ENCODE measurements around the gene SEMA3E.
"Not testable (repeated sequence)": the region's sequence is repeated elsewhere in the genome, so short reads cannot be mapped to it uniquely, and the experiment has no call there.

The SEMA3E gene

DNA sequence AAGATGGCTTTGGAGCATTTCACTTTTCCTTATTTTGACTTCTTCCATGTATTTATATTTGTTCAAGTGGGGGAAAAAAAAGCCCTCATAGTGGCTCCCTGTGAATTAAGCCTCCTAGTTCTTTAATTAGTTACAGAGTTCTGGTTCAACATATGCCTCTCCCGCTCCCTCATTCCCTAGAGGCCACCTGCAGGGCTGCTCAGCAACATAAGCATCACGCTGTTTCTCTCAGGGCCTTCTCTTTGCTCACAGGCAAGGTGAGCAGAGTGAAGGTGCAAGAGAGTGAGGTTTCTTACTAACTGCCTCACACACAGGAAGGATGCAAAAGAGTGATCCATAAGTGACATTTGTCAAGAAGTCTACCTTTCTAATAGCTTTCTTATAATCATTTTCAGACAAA, 196.7 kb downstream of the SEMA3E start:
- DNase-seq (ENCODE audit: low spot score) = no peak

DNA sequence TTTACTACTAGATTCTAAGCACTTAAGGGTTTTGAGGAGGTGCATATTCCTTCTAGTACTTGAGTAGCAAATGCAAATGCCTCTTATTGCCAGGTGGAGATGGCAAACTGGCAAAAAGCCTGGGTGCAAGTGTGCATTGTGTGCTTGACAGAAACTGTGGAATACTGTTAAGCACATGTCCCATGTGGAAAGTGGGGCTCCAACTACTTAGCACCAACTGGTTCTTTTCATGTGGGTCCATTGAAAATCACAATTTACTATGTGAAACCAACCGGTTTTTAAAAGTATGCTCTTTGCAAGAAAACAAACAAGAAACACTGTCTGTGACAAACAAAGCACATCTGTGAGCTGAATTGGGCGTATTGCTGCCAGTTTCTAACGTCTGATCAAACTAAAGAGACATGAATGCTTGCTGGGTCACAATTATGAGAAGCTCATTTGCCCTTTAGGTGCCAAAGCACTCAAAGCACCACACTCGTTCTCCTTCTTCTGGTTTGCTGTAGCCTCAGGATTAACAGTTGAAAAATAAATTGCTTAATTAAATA, 197.4 kb downstream of the SEMA3E start:
- DNase-seq (ENCODE audit: low spot score) = no peak

GRCh38 chr7:83449781-83450180, 199.2 kb downstream of the SEMA3E start:
- no peak for DNase-seq (ENCODE audit: low spot score)

GRCh38 chr7:83447681-83448080, 201.3 kb downstream of the SEMA3E start:
- DNase-seq (ENCODE audit: low spot score) = no peak

DNA sequence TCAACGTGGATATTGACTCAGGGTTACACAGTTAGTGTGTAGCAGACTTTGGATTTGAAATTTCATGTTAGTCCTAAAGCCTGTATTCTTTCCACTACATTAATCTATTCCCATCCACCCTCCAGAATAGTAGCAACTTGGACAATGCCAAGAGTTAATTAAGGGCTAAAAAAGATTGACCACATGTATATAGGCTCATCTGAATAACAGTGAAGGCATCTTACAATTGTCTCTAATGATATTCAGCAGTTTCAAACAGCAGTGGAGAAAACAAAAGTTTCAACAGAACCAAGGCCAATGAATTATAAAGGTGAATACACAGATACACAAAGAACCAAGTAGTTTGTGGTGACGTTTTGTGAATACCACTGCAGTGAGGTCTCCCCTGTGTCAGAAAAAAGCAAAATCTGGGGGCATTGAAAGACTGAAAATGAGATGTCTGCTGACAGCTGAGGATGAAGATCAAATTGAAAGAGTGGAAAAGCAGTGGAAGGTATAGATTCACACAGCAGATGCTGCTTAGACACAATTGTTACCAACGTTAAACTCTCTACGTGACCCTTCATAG, 202.8 kb downstream of the SEMA3E start:
- no peak for DNase-seq (ENCODE audit: low spot score)

GRCh38 chr7:83442911-83443310, 206.0 kb downstream of the SEMA3E start:
- no peak for DNase-seq (ENCODE audit: low spot score)

GRCh38 chr7:83439026-83439425, 209.9 kb downstream of the SEMA3E start:
- no peak for DNase-seq (ENCODE audit: low spot score)

DNA sequence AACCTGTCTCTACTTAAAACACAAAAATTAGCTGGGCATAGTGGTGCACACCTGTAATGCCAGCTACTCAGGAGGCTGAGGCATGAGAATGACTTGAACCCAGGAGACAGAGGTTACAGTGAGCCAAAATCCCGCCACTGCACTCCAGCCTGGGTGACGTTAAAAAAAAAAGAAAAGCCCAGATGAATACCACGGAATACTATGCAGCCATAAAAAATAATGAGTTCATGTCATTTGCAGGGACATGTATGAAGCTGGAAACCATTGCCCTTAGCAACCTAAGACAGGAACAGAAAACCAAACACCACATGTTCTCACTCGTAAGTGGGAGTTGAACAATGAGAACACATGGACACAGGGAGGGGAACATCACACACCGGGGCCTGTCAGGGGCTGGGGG, 218.7 kb downstream of the SEMA3E start:
- DNase-seq (ENCODE audit: low spot score) = not testable (repeated sequence)

- DNase-seq (ENCODE audit: low spot score) = no peak
Observed at GRCh38 chr7:83429493-83429892, 219.4 kb downstream of the SEMA3E start.

- DNase-seq (ENCODE audit: low spot score) = peak; percentile 22
Observed at GRCh38 chr7:83427884-83428283, 221.1 kb downstream of the SEMA3E start.

GRCh38 chr7:83426325-83426724, 222.6 kb downstream of the SEMA3E start:
- no peak for DNase-seq (ENCODE audit: low spot score)

DNA sequence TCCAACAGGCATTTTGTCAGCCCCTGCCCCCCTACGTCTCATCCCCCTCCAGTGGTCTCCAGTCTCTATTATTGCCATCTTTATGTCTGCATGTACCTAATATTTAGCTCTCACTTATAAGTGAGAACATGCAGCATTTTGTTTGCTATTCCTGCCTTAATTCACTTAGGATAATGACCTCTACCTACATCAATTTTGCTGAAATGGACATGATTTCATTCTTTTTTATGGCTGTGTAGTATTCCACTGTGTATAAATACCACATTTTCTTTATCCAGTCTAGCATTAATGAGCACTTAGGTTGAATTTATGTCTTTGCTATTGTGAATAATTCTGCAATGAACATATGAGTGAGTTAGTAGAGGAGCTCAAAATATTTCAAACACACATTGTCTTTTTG, 229.9 kb downstream of the SEMA3E start:
- no peak for DNase-seq (ENCODE audit: low spot score)

GRCh38 chr7:83415840-83416239, 233.1 kb downstream of the SEMA3E start:
- no peak for DNase-seq (ENCODE audit: low spot score)

GRCh38 chr7:83414947-83415346, 234.0 kb downstream of the SEMA3E start:
- no peak for DNase-seq (ENCODE audit: low spot score)

GRCh38 chr7:83413831-83414230, 235.1 kb downstream of the SEMA3E start:
- no peak for DNase-seq (ENCODE audit: low spot score)

GRCh38 chr7:83413424-83413823, 235.5 kb downstream of the SEMA3E start:
- no peak for DNase-seq (ENCODE audit: low spot score)

GRCh38 chr7:83410989-83411591, 237.8 kb downstream of the SEMA3E start:
- DNase-seq (ENCODE audit: low spot score) = peak; percentile 66

DNA sequence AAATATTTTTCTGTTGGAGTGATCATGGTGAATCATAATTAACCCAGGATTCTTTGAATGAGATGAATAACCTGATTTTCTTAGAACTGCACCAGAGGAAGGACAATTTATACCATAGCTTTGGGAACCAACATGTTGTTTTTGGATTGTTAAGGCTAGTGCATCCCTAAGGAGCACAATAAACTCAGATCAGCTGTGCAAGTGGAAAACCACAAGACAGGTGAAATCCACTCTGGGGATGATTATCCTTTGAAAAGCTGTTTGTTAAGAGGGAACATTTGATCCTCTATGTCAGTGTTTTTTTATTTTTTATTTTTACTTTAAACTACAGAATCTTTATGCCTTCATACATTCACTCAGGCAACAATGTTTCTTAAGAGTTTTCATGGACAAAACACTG, 254.2 kb downstream of the SEMA3E start:
- DNase-seq (ENCODE audit: low spot score) = no peak

GRCh38 chr7:83388436-83388835, 260.5 kb downstream of the SEMA3E start:
- DNase-seq (ENCODE audit: low spot score) = no peak

DNA sequence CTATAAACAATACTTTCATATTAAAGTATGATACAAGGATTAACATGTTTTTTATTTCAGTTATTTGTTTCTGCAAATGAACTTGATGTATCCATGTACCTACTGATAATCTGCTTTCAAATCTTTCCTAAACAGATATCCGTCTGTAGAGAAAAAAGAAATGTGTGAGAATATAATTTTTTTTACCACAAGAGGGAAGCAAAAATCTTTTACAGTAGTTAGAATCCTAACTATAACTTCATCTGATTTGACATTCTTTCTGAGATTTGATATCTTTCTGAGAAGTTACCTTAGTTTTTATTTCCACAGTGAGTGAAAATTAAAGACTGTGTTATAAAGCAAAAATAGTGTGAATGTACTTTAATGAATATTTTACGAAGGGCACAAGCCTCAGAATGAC, 282.3 kb downstream of the SEMA3E start:
- DNase-seq (ENCODE audit: low spot score) = peak; percentile 11

DNA sequence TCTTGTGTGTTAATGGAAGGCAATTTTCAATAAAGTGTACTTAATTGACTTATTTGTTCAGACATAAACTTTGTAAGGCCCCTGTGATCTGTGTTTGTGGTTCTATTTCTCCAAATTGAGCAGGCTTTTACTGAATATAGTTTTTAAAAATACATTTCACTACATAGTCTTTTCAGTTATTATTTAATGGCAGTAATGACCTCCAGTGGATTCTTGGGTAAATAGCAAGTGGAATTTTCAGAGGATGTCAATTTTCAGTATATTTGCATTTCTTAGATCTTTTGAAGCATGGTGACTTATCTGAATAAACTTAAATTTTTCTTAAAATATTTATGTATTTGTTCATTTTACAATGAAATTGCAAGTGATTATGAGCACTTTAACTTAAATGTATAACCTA, 283.2 kb downstream of the SEMA3E start:
- peak; percentile 24 for DNase-seq (ENCODE audit: low spot score)

DNA sequence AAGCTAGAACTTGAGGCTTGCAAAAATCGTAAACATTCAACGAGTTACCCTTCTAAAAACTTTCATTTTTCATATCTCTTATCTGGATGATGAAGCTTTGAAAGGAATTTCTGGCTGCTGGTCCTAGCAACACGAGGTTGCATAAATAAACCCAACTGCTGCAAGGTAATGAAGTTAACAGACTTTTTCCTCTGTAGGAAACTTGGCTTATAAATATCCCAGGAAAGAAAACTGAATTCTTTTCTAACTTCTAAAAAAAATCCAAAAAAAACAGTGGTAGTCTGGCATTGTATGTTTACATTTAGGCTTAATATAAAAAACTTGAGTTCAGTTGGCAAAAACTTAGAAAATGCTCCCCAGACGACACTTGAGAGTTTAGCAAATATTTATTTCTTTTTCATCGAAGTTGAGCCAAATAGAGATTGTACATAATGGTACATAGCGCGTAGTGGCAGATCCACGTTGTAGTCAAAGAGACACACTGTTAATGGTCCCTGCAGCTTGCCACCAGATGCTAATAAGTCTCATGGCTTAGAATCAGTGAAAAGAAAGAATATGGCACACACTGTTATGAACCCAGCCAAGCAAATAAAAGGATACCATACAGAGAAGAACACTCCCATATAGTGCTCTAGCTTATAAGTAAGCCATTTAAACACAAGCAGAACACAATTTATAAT, 285.9 kb downstream of the SEMA3E start:
- no peak for DNase-seq (ENCODE audit: low spot score)

GRCh38 chr7:83359108-83359507, 289.8 kb downstream of the SEMA3E start:
- no peak for DNase-seq (ENCODE audit: low spot score)
